Activated CD4-positive, CD25-positive, alpha-beta regulatory T cell treated with anti-CD3 and anti-CD28 coated beads, Interleukin-2, amount 50 U/mL, for 16 hours (primary cell): ENCODE measurements around the gene DCAF4.
A peak's percentile ranks its signal among the peaks of the same experiment; 100 is the strongest.

Experiments used
- DNase-seq: peaks from one replicate; pipeline ENCODE4 v3.0.0-alpha.2; 2020; ENCODE audit warnings: low read depth, low spot score

Gene DCAF4, protein sequence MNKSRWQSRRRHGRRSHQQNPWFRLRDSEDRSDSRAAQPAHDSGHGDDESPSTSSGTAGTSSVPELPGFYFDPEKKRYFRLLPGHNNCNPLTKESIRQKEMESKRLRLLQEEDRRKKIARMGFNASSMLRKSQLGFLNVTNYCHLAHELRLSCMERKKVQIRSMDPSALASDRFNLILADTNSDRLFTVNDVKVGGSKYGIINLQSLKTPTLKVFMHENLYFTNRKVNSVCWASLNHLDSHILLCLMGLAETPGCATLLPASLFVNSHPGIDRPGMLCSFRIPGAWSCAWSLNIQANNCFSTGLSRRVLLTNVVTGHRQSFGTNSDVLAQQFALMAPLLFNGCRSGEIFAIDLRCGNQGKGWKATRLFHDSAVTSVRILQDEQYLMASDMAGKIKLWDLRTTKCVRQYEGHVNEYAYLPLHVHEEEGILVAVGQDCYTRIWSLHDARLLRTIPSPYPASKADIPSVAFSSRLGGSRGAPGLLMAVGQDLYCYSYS

GRCh38 chr14:72926292-72927028 lies at the start of gene DCAF4:
DCAF4 (plus strand) TSS chr14:72926464; CDS start chr14:72937979, 11,515 bp downstream.
- peak; percentile 89 for DNase-seq

DNA sequence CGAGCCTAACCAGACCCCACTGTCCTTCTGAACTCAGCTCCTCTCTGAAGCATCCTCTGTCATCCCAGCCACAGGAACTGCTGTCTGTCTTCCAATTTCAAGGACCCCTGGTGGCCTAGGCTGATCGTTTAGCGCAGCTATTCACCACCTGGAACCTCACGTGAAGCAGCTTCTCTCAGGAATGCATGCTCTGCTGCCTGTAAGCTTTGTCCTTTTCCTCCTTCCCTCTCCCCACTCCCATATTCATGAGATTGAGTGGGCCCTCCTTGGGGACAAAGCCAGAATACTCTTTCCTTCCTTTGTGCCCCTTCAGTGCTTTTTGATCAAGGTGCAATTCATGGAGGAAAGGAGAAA lies 49.6 kb upstream of the DCAF4 start:
- DNase-seq, result no peak

GRCh38 chr14:72878746-72879145 lies 47.5 kb upstream of the DCAF4 start:
- no peak for DNase-seq

- no peak for DNase-seq
These were observed 46.8 kb upstream of the DCAF4 start for GRCh38 chr14:72879431-72879830.

DNA sequence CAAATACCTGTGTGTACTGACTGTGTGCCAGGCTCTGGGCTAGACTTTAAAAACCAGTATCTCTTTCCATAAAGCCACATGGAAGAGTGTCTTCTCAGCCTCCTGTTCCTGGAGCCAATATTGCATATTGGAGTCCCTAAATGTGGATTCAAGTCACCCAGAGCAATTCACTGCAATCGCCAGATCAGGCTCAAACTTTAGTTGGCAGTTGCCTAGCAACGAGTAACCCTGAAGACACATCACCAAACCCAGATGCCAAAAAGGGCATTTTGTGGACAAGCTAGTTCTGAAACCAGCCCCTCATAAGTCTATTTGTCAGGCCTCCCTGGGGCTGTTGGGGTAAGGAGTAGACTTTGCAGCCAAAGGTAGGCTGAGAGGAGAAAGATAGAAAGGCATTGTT lies 46.1 kb upstream of the DCAF4 start:
- no peak for DNase-seq

DNA sequence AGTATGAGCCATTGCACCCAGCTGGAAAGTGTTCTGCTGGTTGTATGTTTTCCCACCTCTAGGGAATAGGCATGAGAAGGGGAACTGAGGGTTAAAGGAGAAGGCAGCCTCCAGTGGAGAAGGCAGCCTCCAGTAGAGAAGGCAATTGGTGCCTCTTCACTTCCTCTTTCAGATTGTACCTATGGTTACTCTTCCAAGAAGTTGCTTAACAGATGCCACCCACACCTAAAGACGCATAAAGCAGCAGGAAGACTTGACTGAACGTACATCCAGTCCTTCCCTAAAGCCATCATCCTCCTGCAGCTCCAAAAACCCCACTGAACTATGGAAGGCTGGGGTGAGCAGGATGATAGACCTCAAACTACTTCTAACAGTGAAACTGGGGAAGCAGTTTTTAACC lies 45.4 kb upstream of the DCAF4 start:
- no peak for DNase-seq

- no peak for DNase-seq
These were observed 44.7 kb upstream of the DCAF4 start for GRCh38 chr14:72881543-72881942.

DNA sequence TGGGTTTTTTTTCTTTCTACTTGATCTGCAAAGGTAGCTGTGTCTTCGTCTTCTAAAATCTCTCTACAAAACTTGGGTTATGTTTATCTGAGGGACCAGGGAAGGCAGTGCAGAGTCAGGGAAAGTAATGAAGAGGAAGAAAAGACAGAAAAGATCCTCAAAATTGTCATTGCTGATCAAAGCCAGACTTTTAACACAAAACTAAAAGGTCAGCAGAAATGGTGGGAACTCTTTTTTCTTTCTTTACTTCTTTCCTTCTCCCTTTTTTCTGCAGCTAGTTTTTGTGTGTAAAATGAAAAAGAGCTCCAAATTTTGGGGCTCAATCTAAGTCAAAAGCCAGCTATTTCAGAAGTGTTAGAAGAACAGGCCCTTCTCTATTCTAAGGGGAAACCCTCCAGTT lies 44.2 kb upstream of the DCAF4 start:
- DNase-seq, result no peak

DNA sequence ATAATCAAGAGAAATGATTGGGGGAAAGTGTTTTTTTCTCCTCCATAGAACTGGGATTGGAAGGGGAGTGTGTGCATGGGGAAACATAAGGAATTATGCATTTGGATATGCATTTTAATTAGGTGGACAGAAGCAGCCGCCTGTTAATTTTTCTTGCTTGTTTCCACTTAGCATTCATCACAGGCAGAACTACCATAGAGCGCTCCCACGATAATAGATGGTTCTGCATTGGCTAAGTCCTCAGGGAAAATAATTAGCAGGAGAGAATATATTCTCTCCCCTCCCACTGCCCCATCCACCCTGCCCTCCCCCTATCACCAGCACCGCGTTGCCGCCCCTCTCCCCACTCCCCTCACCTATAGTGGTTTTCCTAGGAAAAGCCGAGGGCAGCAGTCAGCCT lies 43.8 kb upstream of the DCAF4 start:
- DNase-seq, result no peak

DNA sequence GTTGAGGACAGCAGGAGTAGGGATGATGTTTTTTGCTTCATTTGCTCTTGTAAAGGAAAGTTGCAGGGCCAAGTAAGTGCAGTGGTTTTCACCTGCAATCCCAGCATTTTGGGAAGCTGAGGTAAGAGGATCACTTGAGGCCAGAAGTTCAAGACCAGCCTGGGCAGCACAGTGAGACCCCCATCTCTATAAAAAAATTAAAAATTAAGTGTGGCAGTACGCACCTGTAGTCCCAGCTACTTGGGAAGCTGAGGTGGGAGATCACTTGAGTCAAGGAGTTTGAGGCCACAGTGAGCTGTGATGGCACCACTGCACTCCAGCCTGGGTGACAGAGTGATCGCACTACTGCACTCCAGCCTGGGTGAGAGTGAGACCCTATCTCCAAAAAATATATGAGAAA lies 43.2 kb upstream of the DCAF4 start:
- DNase-seq, result no peak

DNA sequence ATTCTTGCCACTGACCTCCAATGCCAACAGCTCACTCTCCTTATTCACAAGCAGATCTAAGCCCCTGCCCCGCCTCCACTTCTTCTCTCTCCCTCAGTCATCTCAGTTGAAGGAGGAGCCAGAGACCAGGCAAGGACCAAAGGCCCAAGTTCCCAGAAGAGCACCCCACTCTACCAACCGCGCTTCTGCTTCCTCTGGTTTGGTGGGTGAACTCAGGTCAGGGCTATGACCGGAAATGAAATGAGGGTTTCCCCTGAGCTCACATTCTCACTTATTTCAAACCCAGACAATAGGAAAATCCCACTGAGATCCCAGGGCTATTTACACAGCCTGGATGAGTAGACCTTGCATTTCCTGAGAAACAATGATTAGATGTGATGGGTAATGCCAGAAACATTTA lies 42.3 kb upstream of the DCAF4 start:
- no peak for DNase-seq

- DNase-seq, result no peak
These were observed 41.9 kb upstream of the DCAF4 start for GRCh38 chr14:72884386-72884785.

DNA sequence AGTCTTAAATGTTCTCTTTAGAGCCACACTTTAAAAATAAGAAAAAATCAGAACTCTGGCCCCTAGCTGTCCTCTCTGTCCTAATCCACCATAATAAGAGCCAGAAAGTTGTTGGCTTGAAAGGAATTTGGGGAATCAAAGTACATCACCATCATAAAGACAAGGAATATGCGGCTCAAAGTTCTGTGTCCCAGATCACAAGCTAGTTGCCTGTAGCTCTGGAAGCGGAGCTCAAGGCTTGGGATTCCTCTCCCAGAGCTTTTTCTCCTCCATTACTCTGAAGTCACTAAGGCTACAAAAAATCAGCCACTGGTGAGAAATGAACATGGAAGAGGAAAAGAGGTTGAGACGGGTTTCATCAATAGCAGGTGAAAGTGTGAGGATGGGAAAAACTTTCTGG lies 38.8 kb upstream of the DCAF4 start:
- no peak for DNase-seq

- no peak for DNase-seq
These were observed 38.1 kb upstream of the DCAF4 start for GRCh38 chr14:72888192-72888591.

GRCh38 chr14:72888636-72889201 lies 37.5 kb upstream of the DCAF4 start:
- no peak for DNase-seq

DNA sequence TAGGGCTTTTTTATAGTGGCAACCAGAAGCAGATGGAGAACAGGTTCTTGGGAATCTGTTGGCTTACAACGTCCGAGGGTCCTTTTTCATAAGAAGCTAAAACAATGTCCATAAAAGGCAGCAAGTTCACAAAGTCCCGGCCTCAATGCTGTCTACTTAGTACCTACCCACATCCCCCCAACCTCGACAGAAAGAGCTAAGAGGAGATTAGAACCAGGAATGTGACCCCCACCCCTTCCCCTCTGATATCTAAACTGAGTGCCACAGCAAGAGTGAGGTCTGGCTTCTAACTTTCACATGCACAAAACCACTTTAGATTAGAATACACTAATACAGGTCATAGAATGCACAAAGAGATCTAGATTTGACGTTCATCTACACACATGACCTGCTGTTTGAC lies 36.9 kb upstream of the DCAF4 start:
- DNase-seq, result no peak

DNA sequence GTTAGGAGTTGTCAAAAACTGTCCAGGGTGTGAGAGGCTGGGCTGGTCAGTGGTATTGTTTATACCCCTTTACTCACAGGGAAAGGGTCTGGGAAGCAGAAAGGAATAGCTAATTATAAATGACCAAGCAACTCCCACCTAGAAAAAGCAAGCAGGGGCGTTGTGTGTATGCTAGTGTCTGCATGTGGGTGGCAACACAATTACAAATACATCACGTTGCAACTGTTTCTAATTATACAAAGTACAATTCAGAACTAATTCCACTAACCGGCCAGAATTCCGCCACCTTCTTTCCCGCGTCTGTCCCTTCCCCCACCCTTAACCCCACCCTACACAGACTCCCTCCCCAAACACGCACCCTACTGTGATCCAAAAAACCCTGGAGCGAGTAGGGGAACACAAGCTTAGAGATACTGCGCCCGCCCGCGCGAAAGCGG lies 34.6 kb upstream of the DCAF4 start:
- DNase-seq, result no peak

- DNase-seq, result no peak
These were observed 34.0 kb upstream of the DCAF4 start for GRCh38 chr14:72892103-72892878.

GRCh38 chr14:72892879-72893635 lies 33.2 kb upstream of the DCAF4 start:
- no peak for DNase-seq

GRCh38 chr14:72893636-72894322 lies 32.5 kb upstream of the DCAF4 start, which contains the start of gene DPF3:
DPF3 (minus strand) TSS chr14:72894101; CDS start chr14:72894088, 13 bp downstream.
- DNase-seq, result peak; percentile 84

DNA sequence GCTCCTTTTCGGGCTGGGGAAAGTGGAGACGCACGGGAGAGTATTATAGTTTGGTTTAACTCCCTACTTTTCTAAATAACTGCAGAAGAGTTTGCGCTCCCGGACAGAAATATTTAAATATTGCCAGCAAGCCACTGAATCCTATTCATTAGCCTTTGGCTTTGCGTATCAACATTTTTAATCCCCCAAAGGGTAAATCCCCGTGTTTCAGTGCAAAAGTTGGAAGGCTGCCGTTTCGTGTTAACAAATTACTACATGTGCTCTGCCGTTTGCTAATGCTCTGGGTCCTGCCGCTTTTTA lies 32.0 kb upstream of the DCAF4 start:
- DNase-seq, result no peak
